GM19035 (cell line): ENCODE results near the gene TTYH1.

Experiments used
- ATAC-seq: cut with Tn5 transposase; IDR thresholded peaks from one replicate; pipeline ENCODE4 v1.9.1; 2021; ENCODE audit not compliant: unreplicated experiment

The TTYH1 gene

DNA sequence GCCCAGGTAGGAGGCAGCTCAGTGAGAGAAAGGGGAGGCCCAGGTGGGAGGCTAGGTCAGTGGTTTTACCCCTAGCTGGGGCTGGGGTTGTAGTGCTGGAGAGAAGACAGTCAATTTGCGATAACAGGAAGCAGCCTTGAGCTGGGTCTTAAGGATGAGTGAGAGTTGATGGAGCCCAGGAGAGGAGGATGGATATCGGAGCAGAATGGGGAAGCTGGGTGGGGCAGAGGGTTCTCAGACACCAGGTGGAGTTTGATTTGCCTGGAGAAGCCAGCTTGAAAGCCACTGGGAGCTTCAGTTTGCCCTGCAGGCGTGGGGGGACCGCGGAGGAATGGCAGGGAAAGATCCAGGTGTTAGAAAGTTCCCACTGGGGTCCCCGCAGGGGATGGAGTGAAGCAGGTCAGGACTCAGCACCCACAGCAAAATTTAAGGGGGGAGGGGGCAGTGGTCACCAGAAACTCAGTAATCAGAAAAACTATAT lies 58.7 kb downstream of the TTYH1 start:
- no peak for ATAC-seq

DNA sequence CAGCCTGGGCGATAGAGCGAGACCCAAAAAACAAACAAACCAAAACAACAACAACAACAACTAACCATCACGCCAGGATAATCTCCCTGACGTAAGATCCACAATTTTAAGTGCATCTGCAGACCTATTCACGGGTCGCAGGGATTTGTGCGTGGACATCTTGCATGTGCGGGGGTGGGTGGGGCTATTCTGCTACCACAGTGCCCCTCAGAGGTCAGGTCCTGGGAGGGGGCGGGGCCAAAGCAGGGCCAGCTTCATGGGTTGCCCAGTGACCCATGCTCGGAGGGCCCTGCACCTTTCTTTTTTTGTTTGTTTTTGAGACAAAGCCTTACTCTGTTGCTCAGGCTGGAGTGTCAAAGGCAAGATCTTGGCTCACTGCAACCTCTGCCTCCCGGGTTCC lies 60.4 kb downstream of the TTYH1 start:
- ATAC-seq = no peak

DNA sequence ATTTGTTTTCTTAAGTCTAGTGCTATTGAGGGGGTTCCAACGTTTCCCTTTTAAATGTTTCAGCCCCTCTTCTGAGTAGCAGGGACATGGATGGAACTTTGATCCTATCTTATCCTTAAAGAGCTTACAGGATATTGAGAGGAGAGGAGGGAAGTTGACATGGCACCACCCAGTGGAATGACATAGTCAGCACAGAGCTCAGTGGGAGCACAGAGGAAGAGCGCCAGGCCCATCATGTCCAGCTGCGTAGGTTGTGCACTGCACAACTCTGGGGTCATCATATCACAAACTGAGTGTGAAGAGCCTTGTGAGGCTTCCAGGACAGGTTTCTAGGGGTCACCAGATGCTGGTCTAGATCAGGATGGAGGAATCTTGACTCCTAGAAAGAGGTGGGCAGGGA lies 62.4 kb downstream of the TTYH1 start:
- no peak for ATAC-seq

DNA sequence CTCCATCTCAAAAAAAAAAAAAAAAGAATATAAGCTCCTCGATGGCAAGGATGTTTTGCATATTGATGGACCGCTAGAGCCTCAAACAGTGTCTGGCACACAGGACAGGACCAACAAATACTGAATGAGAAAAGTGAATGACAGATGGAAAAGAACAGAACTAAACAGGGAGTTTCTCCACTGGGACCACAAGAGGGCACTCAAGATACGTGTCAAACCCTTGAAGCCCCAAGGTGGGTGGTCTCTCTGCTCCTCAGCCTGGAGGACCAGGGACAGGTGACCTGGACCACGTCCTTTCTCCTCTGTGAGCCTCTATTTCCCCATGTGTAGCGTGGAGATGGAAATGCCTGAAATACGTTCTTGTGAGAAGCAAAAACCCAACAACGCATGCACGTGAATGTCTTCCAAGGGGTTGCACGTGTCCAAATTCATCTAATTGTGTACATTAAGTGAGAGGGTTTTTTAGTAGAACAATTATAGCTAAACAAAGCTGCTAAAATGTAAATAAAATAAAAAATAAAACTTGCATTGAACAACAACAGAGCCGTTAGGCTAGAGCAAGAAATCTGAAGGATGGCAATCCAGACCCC lies 63.5 kb downstream of the TTYH1 start:
- no peak for ATAC-seq

DNA sequence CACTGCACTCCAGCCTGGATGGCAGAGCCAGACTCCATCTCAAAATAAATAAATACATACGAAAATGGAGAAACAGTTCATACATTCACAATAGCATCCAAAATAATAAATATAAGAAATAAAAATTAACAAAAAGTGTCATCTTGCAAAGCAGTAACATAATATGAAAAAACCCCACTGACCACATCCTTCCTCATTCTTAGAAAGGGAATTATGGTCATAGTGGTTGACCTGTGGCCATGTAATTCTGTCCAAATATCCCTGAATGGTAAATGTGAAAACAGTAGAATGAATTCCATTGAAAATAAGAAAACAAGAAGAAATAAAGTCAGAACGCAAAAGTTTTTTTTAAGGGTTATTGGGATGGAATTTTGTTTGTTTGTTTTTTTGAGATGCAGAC lies 64.8 kb downstream of the TTYH1 start:
- no peak for ATAC-seq

DNA sequence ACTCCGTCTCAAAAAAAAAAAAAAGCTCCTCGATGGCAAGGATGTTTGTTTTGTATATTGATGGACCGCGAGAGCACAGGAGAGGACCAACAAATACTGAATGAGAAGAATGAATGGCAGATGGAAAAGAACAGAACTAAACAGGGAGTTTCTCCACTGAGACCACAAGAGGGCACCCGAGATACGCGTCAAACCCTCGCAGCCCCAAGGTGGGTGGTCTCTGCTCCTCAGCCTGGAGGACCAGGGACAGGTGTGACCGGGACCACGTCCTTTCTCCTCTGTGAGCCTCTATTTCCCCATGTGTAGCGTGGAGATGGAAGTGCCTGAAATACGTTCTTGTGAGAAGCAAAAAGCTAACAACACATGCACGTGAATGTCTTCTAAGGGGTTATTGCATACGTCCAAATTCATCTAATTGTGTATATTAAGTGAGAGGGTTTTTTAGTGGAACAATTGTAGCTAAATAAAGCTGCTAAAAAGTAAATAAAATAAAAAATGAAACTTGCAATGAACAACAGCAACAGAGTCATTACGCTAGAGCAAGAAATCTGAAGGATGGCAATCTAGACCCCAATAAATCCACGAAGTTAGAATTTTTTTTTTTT lies 66.2 kb downstream of the TTYH1 start:
- no peak for ATAC-seq

DNA sequence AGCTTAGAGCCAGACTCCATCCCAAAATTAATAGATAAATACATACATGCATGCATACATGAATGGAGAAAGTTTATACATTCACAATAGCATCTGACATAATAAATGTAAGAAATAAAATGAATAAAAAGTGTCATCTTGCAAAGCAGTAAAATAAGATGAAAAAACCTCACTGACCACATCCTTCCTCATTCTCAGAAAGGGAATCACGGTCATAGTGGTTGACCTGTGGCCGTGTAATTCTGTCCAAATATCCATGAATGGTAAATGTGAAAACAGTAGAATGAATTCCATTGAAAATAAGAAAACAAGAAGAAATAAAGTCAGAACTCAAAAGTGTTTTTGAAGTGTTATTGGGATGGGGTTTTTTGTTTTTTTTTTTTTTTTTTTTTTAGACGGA lies 67.6 kb downstream of the TTYH1 start:
- ATAC-seq = no peak

DNA sequence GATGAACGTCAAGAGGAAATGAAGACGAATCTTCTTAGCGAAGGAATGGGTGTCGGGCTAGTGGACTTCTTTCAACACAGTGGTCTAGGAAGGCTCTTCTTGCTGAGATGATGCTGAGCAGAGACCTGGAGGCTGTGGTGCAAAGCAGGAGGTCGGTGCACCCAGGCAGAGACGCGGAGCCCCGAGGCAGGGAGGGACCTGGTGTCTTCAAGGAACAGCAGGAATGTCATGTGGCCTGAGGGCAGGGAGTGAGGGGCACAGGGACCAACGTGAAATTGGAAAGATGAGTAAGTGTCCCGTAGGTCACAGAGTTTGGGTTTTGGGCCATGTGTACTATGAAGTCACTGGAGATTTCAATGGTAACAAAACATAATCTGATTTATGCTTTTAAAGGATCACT lies 69.2 kb downstream of the TTYH1 start:
- ATAC-seq = no peak

DNA sequence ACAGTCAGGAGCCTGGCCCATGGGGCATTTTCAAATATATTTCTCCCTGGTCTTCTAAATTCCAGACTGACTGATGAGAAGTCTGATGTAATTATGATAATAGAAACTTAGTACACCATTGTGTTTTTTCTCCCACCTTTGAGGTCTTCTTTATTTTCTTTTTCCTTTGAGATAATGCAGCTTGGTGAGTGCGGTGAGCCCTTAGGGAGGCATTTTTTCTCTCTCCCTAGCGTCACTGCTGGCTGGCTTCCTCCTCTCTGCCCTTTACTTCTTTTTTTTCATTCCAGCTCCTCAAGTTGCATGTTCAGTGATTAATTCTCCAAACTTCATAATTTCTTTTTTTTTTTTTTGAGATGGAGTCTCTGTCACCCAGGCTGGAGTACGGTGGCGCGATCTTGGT lies 70.6 kb downstream of the TTYH1 start:
- ATAC-seq = no peak
